Ascending aorta (tissue), 2 donors: ENCODE measurements around the gene MED16. TPM values are rescaled to one million over a fixed set of nuclear protein-coding genes. Genes with fewer than 3 reads are reported as not detected.
"Not testable (repeated sequence)": the region's sequence is repeated elsewhere in the genome, so short reads cannot be mapped to it uniquely, and the experiment has no call there.

ENCODE experiments used
- DNase-seq, 2 donors: peaks; one replicate each; pipeline ENCODE4 v3.0.0-alpha.2; 2019; ENCODE audit warnings: low spot score in 2 of 2
- H3K27ac ChIP-seq, 2 donors: fragments of 200-600 bp; sonication (generic); one replicate each; pipeline ENCODE4 v1.5.1; 2016 to 2017; ENCODE audit warnings: mild to moderate bottlenecking in 1 of 2
- H3K27me3 ChIP-seq: fragments of 200-600 bp; sonication (generic); one replicate; pipeline ENCODE4 v1.5.1; 2017
- H3K36me3 ChIP-seq, 2 donors: fragments of 200-600 bp; sonication (generic); one replicate each; pipeline ENCODE4 v1.5.1; 2016
- H3K4me1 ChIP-seq, 2 donors: fragments of 200-600 bp; sonication (generic); one replicate each; pipeline ENCODE4 v1.5.1; 2016 to 2017; ENCODE audit warnings: mild to moderate bottlenecking in 1 of 2
- H3K4me3 ChIP-seq, 2 donors: fragments of 200-600 bp; sonication (generic); one replicate each; pipeline ENCODE4 v1.5.1; 2016 to 2017; ENCODE audit warnings: mild to moderate bottlenecking in 1 of 2
- H3K9me3 ChIP-seq, 2 donors: fragments of 200-600 bp; sonication (generic); one replicate each; pipeline ENCODE4 v1.5.1; 2016
- intact Hi-C: fragments of 100-400 bp; cut with DNase I; formaldehyde crosslinking; loops from one replicate; pipeline ENCODE4 v1.15.1; 2023
- total RNA-seq: library from RNA; depleted of rRNA; stranded (reverse); fragments of >200 nt; gene quantifications from one replicate; pipeline ENCODE4 v1.1.0, GENCODE V29; 2016
- TF ChIP-seq, protein P1 (sequence below), 3 experiments: fragments of 200-600 bp in 2 of 3; fragments of 450-650 bp in 1 of 3; sonication (generic) in 2 of 3; IDR thresholded peaks; one replicate each; pipeline ENCODE4 v1.5.1; 2016 to 2019; ENCODE audit warnings: antibody characterized with exemption in 3 of 3, mild to moderate bottlenecking in 1 of 3, moderate library complexity in 1 of 3

MED16 gene
- total RNA-seq, 1 donor from 2014 or later, result 73.2 TPM

- Histone ChIP-seq H3K27ac (no peak overlapping the region), H3K4me1 (peaks cover 0 to 11% of the 10 kb centered on the region in 2 donors), H3K4me3 (no peak overlapping the region), H3K27me3 (peaks cover 24% of the 10 kb centered on the region), H3K9me3 (no peaks in the 10 kb centered on the region), H3K36me3 (no peaks in the 10 kb centered on the region)
- intact Hi-C loops, result no loop called here
- TF ChIP-seq, protein P1, sequence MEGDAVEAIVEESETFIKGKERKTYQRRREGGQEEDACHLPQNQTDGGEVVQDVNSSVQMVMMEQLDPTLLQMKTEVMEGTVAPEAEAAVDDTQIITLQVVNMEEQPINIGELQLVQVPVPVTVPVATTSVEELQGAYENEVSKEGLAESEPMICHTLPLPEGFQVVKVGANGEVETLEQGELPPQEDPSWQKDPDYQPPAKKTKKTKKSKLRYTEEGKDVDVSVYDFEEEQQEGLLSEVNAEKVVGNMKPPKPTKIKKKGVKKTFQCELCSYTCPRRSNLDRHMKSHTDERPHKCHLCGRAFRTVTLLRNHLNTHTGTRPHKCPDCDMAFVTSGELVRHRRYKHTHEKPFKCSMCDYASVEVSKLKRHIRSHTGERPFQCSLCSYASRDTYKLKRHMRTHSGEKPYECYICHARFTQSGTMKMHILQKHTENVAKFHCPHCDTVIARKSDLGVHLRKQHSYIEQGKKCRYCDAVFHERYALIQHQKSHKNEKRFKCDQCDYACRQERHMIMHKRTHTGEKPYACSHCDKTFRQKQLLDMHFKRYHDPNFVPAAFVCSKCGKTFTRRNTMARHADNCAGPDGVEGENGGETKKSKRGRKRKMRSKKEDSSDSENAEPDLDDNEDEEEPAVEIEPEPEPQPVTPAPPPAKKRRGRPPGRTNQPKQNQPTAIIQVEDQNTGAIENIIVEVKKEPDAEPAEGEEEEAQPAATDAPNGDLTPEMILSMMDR (IDR thresholded peaks at IDR 0.05), result no peak
- DNase-seq, result no peak
Measured at GRCh38 chr19:858284-858683, 34.7 kb downstream of the MED16 start.

- Histone ChIP-seq H3K27ac (no peak overlapping the region), H3K4me3 (no peak overlapping the region), H3K36me3 (no peaks in the 10 kb centered on the region), H3K27me3 (peaks cover 25% of the 10 kb centered on the region), H3K9me3 (no peaks in the 10 kb centered on the region), H3K4me1 (peaks cover 0 to 5% of the 10 kb centered on the region in 2 donors)
- intact Hi-C loops, result loop anchor here (2.0 kb wide), 1 partner anchor 65 kb away; no protein-coding TSS in a partner anchor
- TF ChIP-seq, protein P1 (IDR thresholded peaks at IDR 0.05), result no peak
- DNase-seq, result no peak
Measured at GRCh38 chr19:855566-856120, 37.3 kb downstream of the MED16 start.

DNA sequence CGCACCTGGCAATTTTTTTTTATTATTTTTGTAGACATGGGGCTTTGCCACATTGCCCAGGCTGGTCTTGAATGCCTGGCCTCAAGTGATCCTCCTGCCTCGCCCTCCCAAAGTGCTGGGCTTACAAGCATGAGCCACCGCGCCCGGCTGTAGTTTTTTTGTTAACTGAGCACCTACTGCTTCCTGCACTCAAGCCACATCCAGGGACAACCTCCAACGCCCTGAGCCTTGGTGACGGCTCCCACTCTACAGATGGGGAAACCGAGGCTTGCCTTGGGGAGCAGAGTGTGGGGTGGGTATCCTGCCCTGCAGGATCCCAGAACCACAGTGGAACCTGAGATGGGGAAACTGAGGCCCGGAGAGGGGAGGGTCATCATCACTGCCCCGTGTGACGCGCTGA is 37.8 kb downstream of the MED16 start:
- Histone ChIP-seq H3K4me3 (no peak overlapping the region), H3K27ac (no peak overlapping the region), H3K36me3 (no peaks in the 10 kb centered on the region), H3K4me1 (peaks cover 0 to 5% of the 10 kb centered on the region in 2 donors), H3K27me3 (peaks cover 20% of the 10 kb centered on the region), H3K9me3 (no peaks in the 10 kb centered on the region)
- intact Hi-C loops, result no loop called here
- TF ChIP-seq, protein P1 (IDR thresholded peaks at IDR 0.05), result no peak
- no peak for DNase-seq

DNA sequence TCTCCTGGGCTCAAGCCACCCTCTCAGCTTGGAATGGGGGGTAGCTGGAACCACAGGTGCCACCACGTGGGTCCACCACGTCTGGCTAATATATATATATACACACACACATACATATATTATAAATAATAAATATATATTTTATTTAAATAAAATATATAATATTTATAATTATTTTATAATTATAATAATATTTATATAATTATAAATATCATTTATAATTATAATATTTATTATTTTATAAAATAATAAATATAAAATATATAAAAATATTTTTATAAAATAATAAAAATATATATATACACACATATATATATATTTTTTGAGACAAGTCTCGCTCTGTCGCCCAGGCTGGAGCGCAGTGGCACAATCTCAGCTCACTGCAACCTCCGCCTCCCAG is 38.4 kb downstream of the MED16 start:
- no peak for DNase-seq
- TF ChIP-seq, protein P1 (IDR thresholded peaks at IDR 0.05), result no peak
- Histone ChIP-seq H3K27me3 (peaks cover 18% of the 10 kb centered on the region), H3K4me3 (no peak overlapping the region), H3K27ac (no peak overlapping the region), H3K36me3 (no peaks in the 10 kb centered on the region), H3K9me3 (no peaks in the 10 kb centered on the region), H3K4me1 (peaks cover 0 to 5% of the 10 kb centered on the region in 2 donors)
- intact Hi-C loops, result no loop called here

- H3K36me3 ChIP-seq, intact Hi-C loops, H3K27ac ChIP-seq, DNase-seq, H3K9me3 ChIP-seq, H3K4me1 ChIP-seq, H3K4me3 ChIP-seq: not testable (repeated sequence)
- H3K27me3 ChIP-seq, result peaks cover 13% of the 10 kb centered on the region
Measured at GRCh38 chr19:853614-854220, 39.3 kb downstream of the MED16 start.

- Histone ChIP-seq H3K4me1 (peaks cover 0 to 5% of the 10 kb centered on the region in 2 donors), H3K27ac (no peak overlapping the region), H3K27me3 (peaks cover 15% of the 10 kb centered on the region), H3K9me3 (no peaks in the 10 kb centered on the region), H3K36me3 (no peaks in the 10 kb centered on the region), H3K4me3 (no peak overlapping the region)
- intact Hi-C loops, result no loop called here
- TF ChIP-seq, protein P1 (IDR thresholded peaks at IDR 0.05), result no peak
- no peak for DNase-seq
Measured at GRCh38 chr19:853014-853585, 39.9 kb downstream of the MED16 start.
